HepG2 (cell line): ENCODE results near the gene REEP3. TPM values are rescaled to one million over a fixed set of nuclear protein-coding genes. Genes with fewer than 3 reads are reported as not detected.

Experiments used
- ATAC-seq: fragments of 200-7000 bp; cut with Tn5 transposase; 3 replicates; pipeline ENCODE4 v1.9.1; 2020; ENCODE audit warnings: mild to moderate bottlenecking, moderate library complexity
- BruUV-seq: library from RNA; stranded (reverse); fragments of 400-500 nt; replicated peaks from 2 replicates; lab custom pipeline; 2021; lab: Mats Ljungman, UMichigan
- CTCF ChIA-PET: fragments of 300-600 bp; formaldehyde crosslinking; extraction: SDS; loops from one replicate; lab custom pipeline; 2021; ENCODE audit warnings: low total read pairs, inconsistent platforms, low intra/inter-chr PET ratio; lab: Yijun Ruan, JAX
- POLR2A ChIA-PET: fragments of 350-600 bp; sonication (Branson Sonifier 250); formaldehyde crosslinking; loops from one replicate; lab custom pipeline; 2020; ENCODE audit warnings: antibody characterized with exemption, inconsistent platforms; lab: Yijun Ruan, JAX
- DNase-seq: peaks from one replicate; pipeline ENCODE4 v3.0.0-alpha.2; 2015; ENCODE audit warnings: low spot score
- FAIRE-seq: peaks from 3 replicates; lab custom pipeline; 2011; peaks lifted over from hg19 to GRCh38; lab: Jason Lieb, UNC
- H2AFZ ChIP-seq: one replicate; pipeline ENCODE4 v1.6.1; 2011; ENCODE audit warnings: low read length, inconsistent platforms
- H3K27ac ChIP-seq: fragments of 300-600 bp; 3 replicates; pipeline ENCODE4 v1.8.0; 2011; ENCODE audit warnings: mixed run types, mild to moderate bottlenecking, mixed read lengths, low read length, inconsistent platforms; ENCODE audit not compliant: insufficient read depth; ENCODE audit errors: extremely low read length
- H3K27me3 ChIP-seq, 2 experiments: fragments of 200-600 bp in 1 of 2; 2 replicates in 1 of 2; 3 replicates in 1 of 2; pipeline versions ENCODE4 v1.6.0 to v1.8.0; 2011; ENCODE audit warnings: low read length in 2 of 2, mild to moderate bottlenecking in 2 of 2, moderate library complexity in 2 of 2, inconsistent platforms in 1 of 2; ENCODE audit not compliant: insufficient read depth in 2 of 2, control insufficient read depth in 1 of 2
- H3K36me3 ChIP-seq, 2 experiments: fragments of 200-600 bp in 1 of 2; replicated peaks in 1 of 2; 2 replicates in 1 of 2; 3 replicates in 1 of 2; pipeline versions ENCODE4 v1.5.1 to v1.8.0; 2011; ENCODE audit warnings: low read length in 2 of 2, inconsistent platforms in 1 of 2; ENCODE audit not compliant: insufficient read depth in 2 of 2, control insufficient read depth in 1 of 2
- H3K4me1 ChIP-seq: 2 replicates; pipeline ENCODE4 v1.5.1; 2012; ENCODE audit warnings: low read length, inconsistent platforms; ENCODE audit not compliant: insufficient read depth
- H3K4me2 ChIP-seq: 2 replicates; pipeline ENCODE4 v1.6.0; 2011; ENCODE audit warnings: low read depth, low read length, inconsistent platforms
- H3K4me3 ChIP-seq, 3 experiments: fragments of 200-600 bp in 1 of 3; sonication (generic), shearing (Covaris generic) in 1 of 3; replicated peaks in 1 of 3; 2 replicates each; pipeline ENCODE4 v1.5.1; 2011 to 2016; ENCODE audit warnings: low read length in 3 of 3, inconsistent platforms in 2 of 3, low read depth in 2 of 3, mild to moderate bottlenecking in 2 of 3, control low read depth in 1 of 3, mixed read lengths in 1 of 3; ENCODE audit not compliant: insufficient read depth in 1 of 3
- H3K79me2 ChIP-seq: one replicate; pipeline ENCODE4 v1.6.1; 2011; ENCODE audit warnings: low read length, inconsistent platforms; ENCODE audit not compliant: insufficient read depth
- H3K9ac ChIP-seq: 2 replicates; pipeline ENCODE4 v1.6.0; 2011; ENCODE audit warnings: mild to moderate bottlenecking, low read depth, low read length, inconsistent platforms; ENCODE audit not compliant: insufficient read depth
- H3K9me3 ChIP-seq: 2 replicates; pipeline ENCODE4 v1.5.1; 2012; ENCODE audit warnings: mild to moderate bottlenecking, low read length
- H4K20me1 ChIP-seq: 2 replicates; pipeline ENCODE4 v1.6.0; 2011; ENCODE audit warnings: inconsistent platforms, mild to moderate bottlenecking, low read length, moderate library complexity; ENCODE audit not compliant: insufficient read depth
- ELF3 ChIP-seq: IDR thresholded peaks from 2 replicates; pipeline ENCODE4 v1.6.1; 2016; ENCODE audit warnings: missing genetic modification reagents, missing compliant biosample characterization
- FOXC1 ChIP-seq: sonication (generic); formaldehyde crosslinking; IDR thresholded peaks from 2 replicates; pipeline ENCODE4 v1.8.0; 2022; ENCODE audit warnings: mild to moderate bottlenecking, missing genetic modification reagents, borderline replicate concordance
- KDM5B ChIP-seq: sonication (generic); formaldehyde crosslinking; IDR thresholded peaks from 2 replicates; pipeline ENCODE4 v1.4.0; 2020; ENCODE audit warnings: missing genetic modification reagents, mild to moderate bottlenecking, borderline replicate concordance
- KIAA2018 ChIP-seq: sonication (generic); formaldehyde crosslinking; IDR thresholded peaks from 2 replicates; pipeline ENCODE4 v1.5.0; 2020; ENCODE audit warnings: mild to moderate bottlenecking, missing genetic modification reagents, borderline replicate concordance
- KLF13 ChIP-seq: sonication (generic); formaldehyde crosslinking; IDR thresholded peaks from 2 replicates; pipeline ENCODE4 v1.4.0; 2020; ENCODE audit warnings: mild to moderate bottlenecking, missing genetic modification reagents
- NCOA5 ChIP-seq: sonication (generic); formaldehyde crosslinking; IDR thresholded peaks from 2 replicates; pipeline ENCODE4 v1.4.0; 2020; ENCODE audit warnings: missing genetic modification reagents
- PAWR ChIP-seq: sonication (generic); formaldehyde crosslinking; IDR thresholded peaks from 2 replicates; pipeline ENCODE4 v1.4.0; 2020; ENCODE audit warnings: missing genetic modification reagents, mild to moderate bottlenecking, borderline replicate concordance
- PCBP1 ChIP-seq: fragments of 200-400 bp; formaldehyde crosslinking; IDR thresholded peaks from 2 replicates; pipeline ENCODE4 v1.6.1; 2017; ENCODE audit warnings: mild to moderate bottlenecking, low read depth, low read length, borderline replicate concordance
- RBFOX2 ChIP-seq: fragments of 200-400 bp; formaldehyde crosslinking; IDR thresholded peaks from 2 replicates; pipeline ENCODE4 v1.6.1; 2017; ENCODE audit warnings: low read depth, mild to moderate bottlenecking, low read length
- RBM22 ChIP-seq: fragments of 200-400 bp; formaldehyde crosslinking; optimal IDR thresholded peaks from 2 replicates; pipeline ENCODE3; 2017; ENCODE audit warnings: mild to moderate bottlenecking, low read length, moderate library complexity
- TFDP1 ChIP-seq: IDR thresholded peaks from 2 replicates; pipeline ENCODE4 v1.6.1; 2016; ENCODE audit warnings: missing compliant biosample characterization, missing genetic modification reagents, borderline replicate concordance
- ZBTB46 ChIP-seq: sonication (generic); formaldehyde crosslinking; IDR thresholded peaks from 2 replicates; pipeline ENCODE4 v1.4.0; 2020; ENCODE audit warnings: mild to moderate bottlenecking, missing genetic modification reagents, borderline replicate concordance
- ZNF160 ChIP-seq: sonication (generic); formaldehyde crosslinking; IDR thresholded peaks from 2 replicates; pipeline ENCODE4 v1.8.0; 2022; ENCODE audit warnings: mild to moderate bottlenecking, inconsistent platforms, missing genetic modification reagents
- ZNF546 ChIP-seq: sonication (generic); formaldehyde crosslinking; conservative IDR thresholded peaks from 2 replicates; pipeline ENCODE4 v1.8.1; 2023; ENCODE audit warnings: mild to moderate bottlenecking, missing genetic modification reagents
- ZNF782 ChIP-seq: sonication (generic); formaldehyde crosslinking; IDR thresholded peaks from 2 replicates; pipeline ENCODE4 v1.4.0; 2020; ENCODE audit warnings: missing genetic modification reagents, mild to moderate bottlenecking, borderline replicate concordance
- WGBS: methylation state at CpG from one replicate; pipeline ENCODE4 v1.1.6; 2017; ENCODE audit warnings: low lambda C conversion rate; 5-methylcytosine and 5-hydroxymethylcytosine counted together
- in situ Hi-C: cut with HindIII; loops from 2 replicates; pipeline ENCODE4 v1.10.0; 2017; ENCODE audit warnings: low pct_unique_long_range_greater_than_20kb; ENCODE audit not compliant: extremely low pct_ligation_motif_present
- intact Hi-C: fragments of 100-400 bp; cut with micrococcal nuclease; formaldehyde crosslinking; loops from one replicate; pipeline ENCODE4 v1.10.0; 2022; ENCODE audit not compliant: unreplicated experiment
- polyA plus RNA-seq, 8 experiments: library from polyadenylated mRNA; depleted of rRNA in 3 of 8; stranded (reverse) in 7 of 8; unstranded in 1 of 8; fragments of >200 nt; fragmentation: Illumina TruSeq in 4 of 8; extraction: Trizol in 4 of 8; gene quantifications; 2 replicates each; pipeline versions ENCODE4 v1.2.1 to v1.2.3, GENCODE V29; 2011 to 2016; ENCODE audit warnings: low read depth in 4 of 8, missing spikeins in 1 of 8, mixed read lengths in 1 of 8; ENCODE audit not compliant: insufficient read depth in 1 of 8
- total RNA-seq, 5 experiments: library from RNA; depleted of rRNA; stranded (reverse); fragments of >200 nt; fragmentation: Illumina TruSeq; extraction: Trizol; gene quantifications; 2 replicates each; pipeline ENCODE4 v1.2.3, GENCODE V29; 2016; ENCODE audit warnings: low read depth in 1 of 5

REEP3 gene
- total and polyA plus RNA-seq, 2 of the 13 experiments (the other 11 are each of a cell fraction or from before 2014, with no cell fraction given) = 7.1 to 31.4 TPM

- no TSS peak for BruUV-seq
- no peak overlapping the region for H3K27ac ChIP-seq
- no peak overlapping the region for H3K4me2 ChIP-seq
- H3K9ac ChIP-seq = no peak overlapping the region
- DNase-seq (no peak), FAIRE-seq (no peak), ATAC-seq (no peak)
- peaks cover 51% of the 10 kb centered on the region for H3K4me1 ChIP-seq
- no peaks in the 10 kb centered on the region for H3K9me3 ChIP-seq
- WGBS = 89% methylated on average over 2 of the region's 2 CpGs
- no peaks in the 10 kb centered on the region for H3K27me3 ChIP-seq
- POLR2A ChIA-PET = no interaction called here
- H3K36me3 ChIP-seq = peaks cover 0 to 7% of the 10 kb centered on the region in 2 experiments; a peak in 1 of 5 replicates
- in situ Hi-C loops = no loop called here
- H4K20me1 ChIP-seq = peaks cover 1% of the 10 kb centered on the region; the same call in 1 of the 2 replicates
- H3K4me3 ChIP-seq = no peak overlapping the region
- CTCF ChIA-PET = no interaction called here
- intact Hi-C loops = no loop called here
- H2AFZ ChIP-seq = no peak overlapping the region
- H3K79me2 ChIP-seq = peaks cover 80% of the 10 kb centered on the region
- TF ChIP-seq ZNF546 (CRISPR knock-in tag) (no peak), RBM22 (no peak), RBFOX2 (no peak), KDM5B (CRISPR knock-in tag) (no peak), KLF13 (CRISPR knock-in tag) (no peak), KIAA2018 (CRISPR knock-in tag) (no peak), NCOA5 (CRISPR knock-in tag) (no peak), FOXC1 (no peak), PCBP1 (no peak), ZNF782 (CRISPR knock-in tag) (no peak), PAWR (CRISPR knock-in tag) (no peak), TFDP1 (CRISPR knock-in tag) (no peak), ZBTB46 (CRISPR knock-in tag) (no peak), ZNF160 (CRISPR knock-in tag) (no peak), ELF3 (CRISPR knock-in tag) (no peak)
Observed at GRCh38 chr10:63494951-63495350, 26.2 kb upstream of the REEP3 start.
